ENCODE results near the gene DMXL1.
"Not testable (repeated sequence)": the region's sequence is repeated elsewhere in the genome, so short reads cannot be mapped to it uniquely, and the experiment has no call there.

DMXL1 gene

GRCh38 chr5:119238265-119239118, 167.6 kb downstream of the DMXL1 start:
- no peaks in the 10 kb centered on the region for H3K79me2 ChIP-seq (ENCODE audit: control insufficient read depth, insufficient read depth, low read length)
- H3K18ac ChIP-seq (ENCODE audit: low read length) = no peak overlapping the region
- no peak overlapping the region for H2AK5ac ChIP-seq (ENCODE audit: low read length)
- no peak overlapping the region for H3K9ac ChIP-seq (ENCODE audit: low read length)
- no peak overlapping the region for H4K8ac ChIP-seq (ENCODE audit: low read depth, low read length)
- H3K4me3 ChIP-seq (ENCODE audit: low read length) = no peak overlapping the region
- no peak overlapping the region for H3K27ac ChIP-seq (ENCODE audit: low read depth, low read length)
- no peaks in the 10 kb centered on the region for H3K4me1 ChIP-seq (ENCODE audit: control insufficient read depth, low read depth, low read length)
- no peak overlapping the region for H3K23ac ChIP-seq (ENCODE audit: low read length)
- H3K27me3 ChIP-seq (ENCODE audit: insufficient read depth, low read length, poor library complexity) = no peaks in the 10 kb centered on the region
- WGBS (ENCODE audit: extremely low coverage, insufficient coverage, low lambda C conversion rate) = no CpG with 5 or more reads among the region's 6 CpGs
- H3K56ac ChIP-seq (ENCODE audit: low read length) = no peak overlapping the region
- H4K5ac ChIP-seq (ENCODE audit: low read length) = no peak overlapping the region
- no peaks in the 10 kb centered on the region for H3K79me1 ChIP-seq (ENCODE audit: low read length)
- no peaks in the 10 kb centered on the region for H3K36me3 ChIP-seq (ENCODE audit: control insufficient read depth, insufficient read depth, low read length)
- H2BK120ac ChIP-seq (ENCODE audit: low read depth, low read length) = no peak overlapping the region
- DNase-seq = no peak
- H2BK5ac ChIP-seq (ENCODE audit: low read length) = no peak overlapping the region
- H3K4ac ChIP-seq (ENCODE audit: low read depth, low read length) = no peak overlapping the region
- H2BK15ac ChIP-seq (replicated peaks; ENCODE audit: low read depth) = no peak overlapping the region
- H3K4me2 ChIP-seq (ENCODE audit: low read length) = no peak overlapping the region

- Histone ChIP-seq H3K23ac (ENCODE audit: low read length) (no peak overlapping the region), H4K8ac (ENCODE audit: low read depth, low read length) (no peak overlapping the region), H3K9ac (ENCODE audit: low read length) (no peak overlapping the region), H3K18ac (ENCODE audit: low read length) (no peak overlapping the region), H3K36me3 (ENCODE audit: control insufficient read depth, insufficient read depth, low read length) (no peaks in the 10 kb centered on the region), H3K4me2 (ENCODE audit: low read length) (no peak overlapping the region), H3K27ac (ENCODE audit: low read depth, low read length) (no peak overlapping the region), H3K79me2 (ENCODE audit: control insufficient read depth, insufficient read depth, low read length) (no peaks in the 10 kb centered on the region), H3K4me3 (ENCODE audit: low read length) (no peak overlapping the region), H2BK5ac (ENCODE audit: low read length) (no peak overlapping the region), H3K56ac (ENCODE audit: low read length) (no peak overlapping the region), H2BK15ac (replicated peaks; ENCODE audit: low read depth) (no peak overlapping the region), H3K4me1 (ENCODE audit: control insufficient read depth, low read depth, low read length) (no peaks in the 10 kb centered on the region), H2BK120ac (ENCODE audit: low read depth, low read length) (no peak overlapping the region), H3K4ac (ENCODE audit: low read depth, low read length) (no peak overlapping the region), H3K27me3 (ENCODE audit: insufficient read depth, low read length, poor library complexity) (no peaks in the 10 kb centered on the region), H2AK5ac (ENCODE audit: low read length) (no peak overlapping the region), H3K79me1 (ENCODE audit: low read length) (no peaks in the 10 kb centered on the region), H4K5ac (ENCODE audit: low read length) (no peak overlapping the region)
- DNase-seq = no peak
Measured at GRCh38 chr5:119239119-119239417, 168.2 kb downstream of the DMXL1 start.

GRCh38 chr5:119239826-119240225, 168.9 kb downstream of the DMXL1 start:
- H4K5ac ChIP-seq (ENCODE audit: low read length); H3K27me3 ChIP-seq (ENCODE audit: insufficient read depth, low read length, poor library complexity); H3K56ac ChIP-seq (ENCODE audit: low read length); H3K23ac ChIP-seq (ENCODE audit: low read length); H2BK120ac ChIP-seq (ENCODE audit: low read depth, low read length); H2AK5ac ChIP-seq (ENCODE audit: low read length); H3K4me2 ChIP-seq (ENCODE audit: low read length); DNase-seq; H3K79me2 ChIP-seq (ENCODE audit: control insufficient read depth, insufficient read depth, low read length); H3K4me3 ChIP-seq (ENCODE audit: low read length); H3K79me1 ChIP-seq (ENCODE audit: low read length); H3K4me1 ChIP-seq (ENCODE audit: control insufficient read depth, low read depth, low read length); H2BK15ac ChIP-seq (replicated peaks; ENCODE audit: low read depth); H3K9ac ChIP-seq (ENCODE audit: low read length); H4K8ac ChIP-seq (ENCODE audit: low read depth, low read length); H3K27ac ChIP-seq (ENCODE audit: low read depth, low read length); H3K36me3 ChIP-seq (ENCODE audit: control insufficient read depth, insufficient read depth, low read length); H2BK5ac ChIP-seq (ENCODE audit: low read length); H3K18ac ChIP-seq (ENCODE audit: low read length); H3K4ac ChIP-seq (ENCODE audit: low read depth, low read length): not testable (repeated sequence)
- no CpG with 5 or more reads among the region's 3 CpGs for WGBS (ENCODE audit: extremely low coverage, insufficient coverage, low lambda C conversion rate)

- Histone ChIP-seq H3K56ac (ENCODE audit: low read length) (no peak overlapping the region), H2AK5ac (ENCODE audit: low read length) (no peak overlapping the region), H2BK120ac (ENCODE audit: low read depth, low read length) (no peak overlapping the region), H2BK15ac (replicated peaks; ENCODE audit: low read depth) (no peak overlapping the region), H4K8ac (ENCODE audit: low read depth, low read length) (no peak overlapping the region), H3K9ac (ENCODE audit: low read length) (no peak overlapping the region), H3K18ac (ENCODE audit: low read length) (no peak overlapping the region), H3K27me3 (ENCODE audit: insufficient read depth, low read length, poor library complexity) (no peaks in the 10 kb centered on the region), H3K79me2 (ENCODE audit: control insufficient read depth, insufficient read depth, low read length) (no peaks in the 10 kb centered on the region), H2BK5ac (ENCODE audit: low read length) (no peak overlapping the region), H3K23ac (ENCODE audit: low read length) (no peak overlapping the region), H3K27ac (ENCODE audit: low read depth, low read length) (no peak overlapping the region), H3K4ac (ENCODE audit: low read depth, low read length) (no peak overlapping the region), H3K4me3 (ENCODE audit: low read length) (no peak overlapping the region), H3K4me2 (ENCODE audit: low read length) (no peak overlapping the region), H4K5ac (ENCODE audit: low read length) (no peak overlapping the region), H3K4me1 (ENCODE audit: control insufficient read depth, low read depth, low read length) (no peaks in the 10 kb centered on the region), H3K79me1 (ENCODE audit: low read length) (no peaks in the 10 kb centered on the region), H3K36me3 (ENCODE audit: control insufficient read depth, insufficient read depth, low read length) (no peaks in the 10 kb centered on the region)
- DNase-seq = no peak
- WGBS (ENCODE audit: extremely low coverage, insufficient coverage, low lambda C conversion rate) = no CpG with 5 or more reads among the region's 3 CpGs
Measured at GRCh38 chr5:119243888-119244287, 173.0 kb downstream of the DMXL1 start.

GRCh38 chr5:119250946-119251901, 180.3 kb downstream of the DMXL1 start:
- Histone ChIP-seq H3K18ac (ENCODE audit: low read length) (no peak overlapping the region), H3K4me3 (ENCODE audit: low read length) (no peak overlapping the region), H3K4me1 (ENCODE audit: control insufficient read depth, low read depth, low read length) (no peaks in the 10 kb centered on the region), H2BK120ac (ENCODE audit: low read depth, low read length) (no peak overlapping the region), H3K4me2 (ENCODE audit: low read length) (no peak overlapping the region), H3K27ac (ENCODE audit: low read depth, low read length) (no peak overlapping the region), H3K56ac (ENCODE audit: low read length) (no peak overlapping the region), H3K9ac (ENCODE audit: low read length) (no peak overlapping the region), H3K4ac (ENCODE audit: low read depth, low read length) (no peak overlapping the region), H4K5ac (ENCODE audit: low read length) (no peak overlapping the region), H3K79me2 (ENCODE audit: control insufficient read depth, insufficient read depth, low read length) (no peaks in the 10 kb centered on the region), H3K36me3 (ENCODE audit: control insufficient read depth, insufficient read depth, low read length) (no peaks in the 10 kb centered on the region), H2AK5ac (ENCODE audit: low read length) (no peak overlapping the region), H2BK15ac (replicated peaks; ENCODE audit: low read depth) (no peak overlapping the region), H2BK5ac (ENCODE audit: low read length) (no peak overlapping the region), H3K79me1 (ENCODE audit: low read length) (no peaks in the 10 kb centered on the region), H3K23ac (ENCODE audit: low read length) (no peak overlapping the region), H4K8ac (ENCODE audit: low read depth, low read length) (no peak overlapping the region), H3K27me3 (ENCODE audit: insufficient read depth, low read length, poor library complexity) (no peaks in the 10 kb centered on the region)
- no peak for DNase-seq
- no CpG with 5 or more reads among the region's 7 CpGs for WGBS (ENCODE audit: extremely low coverage, insufficient coverage, low lambda C conversion rate)

Measured in mesendoderm (in vitro differentiated cells).